ENCODE results near the gene SLC38A10. TPM values are rescaled to one million over a fixed set of nuclear protein-coding genes. Genes with fewer than 3 reads are reported as not detected.

Gene SLC38A10
- polyA plus RNA-seq, 1 of the 3 experiments (the other 2 are of a cell fraction): 82.2 TPM

DNA sequence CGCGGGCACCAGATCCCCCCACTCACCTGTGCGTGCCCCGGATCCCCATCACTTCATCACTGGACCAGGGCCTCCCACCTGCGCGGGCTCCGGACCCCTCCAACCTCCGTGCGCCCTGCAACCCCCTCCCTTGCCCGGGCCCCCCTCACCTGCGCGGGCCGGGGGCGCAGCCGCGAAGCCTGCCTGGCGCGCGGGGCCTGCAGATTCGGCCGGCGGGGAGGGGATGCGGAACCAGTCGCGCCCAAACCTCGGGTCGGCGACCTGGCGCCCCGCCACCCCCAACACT, 72.5 kb downstream of the SLC38A10 start:
- DNase-seq: no peak
- TF ChIP-seq, protein P1, sequence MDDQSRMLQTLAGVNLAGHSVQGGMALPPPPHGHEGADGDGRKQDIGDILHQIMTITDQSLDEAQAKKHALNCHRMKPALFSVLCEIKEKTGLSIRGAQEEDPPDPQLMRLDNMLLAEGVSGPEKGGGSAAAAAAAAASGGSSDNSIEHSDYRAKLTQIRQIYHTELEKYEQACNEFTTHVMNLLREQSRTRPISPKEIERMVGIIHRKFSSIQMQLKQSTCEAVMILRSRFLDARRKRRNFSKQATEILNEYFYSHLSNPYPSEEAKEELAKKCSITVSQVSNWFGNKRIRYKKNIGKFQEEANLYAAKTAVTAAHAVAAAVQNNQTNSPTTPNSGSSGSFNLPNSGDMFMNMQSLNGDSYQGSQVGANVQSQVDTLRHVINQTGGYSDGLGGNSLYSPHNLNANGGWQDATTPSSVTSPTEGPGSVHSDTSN (IDR thresholded peaks at IDR 0.05): no peak
- no peak for TF ChIP-seq EP300 (IDR thresholded peaks at IDR 0.05; ENCODE audit: borderline replicate concordance in 1 of 2, low read depth in 1 of 2, low read length in 1 of 2)
- no peak for TF ChIP-seq EZH2phosphoT487 (IDR thresholded peaks at IDR 0.05; ENCODE audit: borderline replicate concordance, low read depth)
- no peak for TF ChIP-seq MEF2A (IDR thresholded peaks at IDR 0.05; ENCODE audit: borderline replicate concordance, low read depth)
- TF ChIP-seq, protein P2, sequence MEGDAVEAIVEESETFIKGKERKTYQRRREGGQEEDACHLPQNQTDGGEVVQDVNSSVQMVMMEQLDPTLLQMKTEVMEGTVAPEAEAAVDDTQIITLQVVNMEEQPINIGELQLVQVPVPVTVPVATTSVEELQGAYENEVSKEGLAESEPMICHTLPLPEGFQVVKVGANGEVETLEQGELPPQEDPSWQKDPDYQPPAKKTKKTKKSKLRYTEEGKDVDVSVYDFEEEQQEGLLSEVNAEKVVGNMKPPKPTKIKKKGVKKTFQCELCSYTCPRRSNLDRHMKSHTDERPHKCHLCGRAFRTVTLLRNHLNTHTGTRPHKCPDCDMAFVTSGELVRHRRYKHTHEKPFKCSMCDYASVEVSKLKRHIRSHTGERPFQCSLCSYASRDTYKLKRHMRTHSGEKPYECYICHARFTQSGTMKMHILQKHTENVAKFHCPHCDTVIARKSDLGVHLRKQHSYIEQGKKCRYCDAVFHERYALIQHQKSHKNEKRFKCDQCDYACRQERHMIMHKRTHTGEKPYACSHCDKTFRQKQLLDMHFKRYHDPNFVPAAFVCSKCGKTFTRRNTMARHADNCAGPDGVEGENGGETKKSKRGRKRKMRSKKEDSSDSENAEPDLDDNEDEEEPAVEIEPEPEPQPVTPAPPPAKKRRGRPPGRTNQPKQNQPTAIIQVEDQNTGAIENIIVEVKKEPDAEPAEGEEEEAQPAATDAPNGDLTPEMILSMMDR (IDR thresholded peaks at IDR 0.05): no peak
- no peak for TF ChIP-seq CHD2 (IDR thresholded peaks at IDR 0.05; ENCODE audit: low read length, partially characterized antibody)
- TF ChIP-seq, protein P3, sequence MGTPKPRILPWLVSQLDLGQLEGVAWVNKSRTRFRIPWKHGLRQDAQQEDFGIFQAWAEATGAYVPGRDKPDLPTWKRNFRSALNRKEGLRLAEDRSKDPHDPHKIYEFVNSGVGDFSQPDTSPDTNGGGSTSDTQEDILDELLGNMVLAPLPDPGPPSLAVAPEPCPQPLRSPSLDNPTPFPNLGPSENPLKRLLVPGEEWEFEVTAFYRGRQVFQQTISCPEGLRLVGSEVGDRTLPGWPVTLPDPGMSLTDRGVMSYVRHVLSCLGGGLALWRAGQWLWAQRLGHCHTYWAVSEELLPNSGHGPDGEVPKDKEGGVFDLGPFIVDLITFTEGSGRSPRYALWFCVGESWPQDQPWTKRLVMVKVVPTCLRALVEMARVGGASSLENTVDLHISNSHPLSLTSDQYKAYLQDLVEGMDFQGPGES (IDR thresholded peaks at IDR 0.05; ENCODE audit: low read depth, low read length): no peak
- TF ChIP-seq TEAD4 (IDR thresholded peaks at IDR 0.05; ENCODE audit: borderline replicate concordance, insufficient read depth): no peak
- TF ChIP-seq GATA2 (CRISPR knock-in tag; IDR thresholded peaks at IDR 0.05): no peak
- TF ChIP-seq, protein P4, sequence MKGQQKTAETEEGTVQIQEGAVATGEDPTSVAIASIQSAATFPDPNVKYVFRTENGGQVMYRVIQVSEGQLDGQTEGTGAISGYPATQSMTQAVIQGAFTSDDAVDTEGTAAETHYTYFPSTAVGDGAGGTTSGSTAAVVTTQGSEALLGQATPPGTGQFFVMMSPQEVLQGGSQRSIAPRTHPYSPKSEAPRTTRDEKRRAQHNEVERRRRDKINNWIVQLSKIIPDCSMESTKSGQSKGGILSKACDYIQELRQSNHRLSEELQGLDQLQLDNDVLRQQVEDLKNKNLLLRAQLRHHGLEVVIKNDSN (IDR thresholded peaks at IDR 0.05; ENCODE audit: borderline replicate concordance, low read depth): no peak
- TF ChIP-seq FOXJ3 (CRISPR knock-in tag; IDR thresholded peaks at IDR 0.05): no peak
- TF ChIP-seq, protein P5, sequence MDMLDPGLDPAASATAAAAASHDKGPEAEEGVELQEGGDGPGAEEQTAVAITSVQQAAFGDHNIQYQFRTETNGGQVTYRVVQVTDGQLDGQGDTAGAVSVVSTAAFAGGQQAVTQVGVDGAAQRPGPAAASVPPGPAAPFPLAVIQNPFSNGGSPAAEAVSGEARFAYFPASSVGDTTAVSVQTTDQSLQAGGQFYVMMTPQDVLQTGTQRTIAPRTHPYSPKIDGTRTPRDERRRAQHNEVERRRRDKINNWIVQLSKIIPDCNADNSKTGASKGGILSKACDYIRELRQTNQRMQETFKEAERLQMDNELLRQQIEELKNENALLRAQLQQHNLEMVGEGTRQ (IDR thresholded peaks at IDR 0.05; ENCODE audit: borderline replicate concordance, low read depth, low read length): no peak
- no peak for TF ChIP-seq JUND (IDR thresholded peaks at IDR 0.05)
- no peak for TF ChIP-seq TCF12 (IDR thresholded peaks at IDR 0.05)
- H3K36me3 ChIP-seq (replicated peaks in 1 of 2; ENCODE audit: control insufficient read depth in 1 of 2, insufficient read depth in 2 of 2, low read length in 1 of 2): no peaks in the 10 kb centered on the region
- POLR2A ChIA-PET: interaction anchor here (0.7 to 1.2 kb wide), 5 partner anchors 9 to 144 kb away, joined by 3 to 7 read pairs (median 3); partner anchors contain the start of gene NDUFAF8
- H3K79me2 ChIP-seq (ENCODE audit: insufficient read depth): peaks cover 17% of the 10 kb centered on the region
- H3K4me3 ChIP-seq (ENCODE audit: low read depth in 2 of 2, low read length in 1 of 2): peak overlapping the region; percentile 76 to 94
- no peaks in the 10 kb centered on the region for H4K20me1 ChIP-seq (ENCODE audit: insufficient read depth)
- no peaks in the 10 kb centered on the region for H3K9me2 ChIP-seq
- H3F3A ChIP-seq (replicated peaks; ENCODE audit: insufficient read depth): peaks cover 19% of the 10 kb centered on the region
- CTCF ChIA-PET: interaction anchor here (0.7 to 3.8 kb wide), 4 partner anchors 16 to 199 kb away, joined by 3 to 15 read pairs (median 4); partner anchors contain the start of genes NDUFAF8 and TEPSIN
- no peaks in the 10 kb centered on the region for H3K9me3 ChIP-seq
- H3K27ac ChIP-seq (ENCODE audit: low read depth in 2 of 2, low read length in 1 of 2): peak overlapping the region in 1 of 2 experiments; percentile 24; a peak in 1 of 4 replicates
- no peaks in the 10 kb centered on the region for H3K27me3 ChIP-seq (ENCODE audit: insufficient read depth)
- H3K9ac ChIP-seq: peak overlapping the region; percentile 79
- H3K4me2 ChIP-seq: peak overlapping the region; percentile 100
- H2AFZ ChIP-seq (ENCODE audit: low read depth): peak overlapping the region; percentile 82
- 0% methylated on average over 6 of the region's 30 CpGs for WGBS (ENCODE audit: low lambda C conversion rate)
- H3K4me1 ChIP-seq (ENCODE audit: control insufficient read depth in 1 of 2, insufficient read depth in 2 of 2, low read depth in 1 of 2, low read length in 1 of 2): peaks cover 7 to 16% of the 10 kb centered on the region in 2 experiments; a peak in 3 of 4 replicates

Measured in SK-N-SH (cell line).